Measurements from ENCODE around the gene PCDHGA1. TPM values are rescaled to one million over a fixed set of nuclear protein-coding genes. Genes with fewer than 3 reads are reported as not detected.
"Not testable (repeated sequence)": the region's sequence is repeated elsewhere in the genome, so short reads cannot be mapped to it uniquely, and the experiment has no call there.

PCDHGA1 gene
- total RNA-seq, 4 donors from 2014 or later, result 0.26 to 0.38 (median 0.33) TPM

GRCh38 chr5:141371572-141372475, 41.5 kb downstream of the PCDHGA1 start:
- H3K9me3 ChIP-seq, result peaks cover 62% of the 10 kb centered on the region
- H3K27ac ChIP-seq, result no peak overlapping the region
- no peak overlapping the region for H3K4me3 ChIP-seq
- no peak for DNase-seq (ENCODE audit: low spot score in 2 of 2)
- no peaks in the 10 kb centered on the region for H3K36me3 ChIP-seq
- no peak for TF ChIP-seq POLR2AphosphoS5 (IDR thresholded peaks at IDR 0.05)
- TF ChIP-seq POLR2A (IDR thresholded peaks at IDR 0.05), result no peak
- TF ChIP-seq EP300 (IDR thresholded peaks at IDR 0.05), result no peak
- no peak for TF ChIP-seq CTCF (IDR thresholded peaks at IDR 0.05)
- 31% methylated on average over 18 of the region's 69 CpGs for WGBS
- H3K27me3 ChIP-seq, result peaks cover 12% of the 10 kb centered on the region
- no peaks in the 10 kb centered on the region for H3K4me1 ChIP-seq

- Histone ChIP-seq H3K9me3 (peaks cover 60% of the 10 kb centered on the region), H3K4me1 (no peaks in the 10 kb centered on the region), H3K4me3 (peak within 1 kb of the TSS; percentile 29), H3K27me3 (peaks cover 9% of the 10 kb centered on the region), H3K36me3 (no peaks in the 10 kb centered on the region), H3K27ac (no peak within 1 kb of the TSS)
- no peak for DNase-seq (ENCODE audit: low spot score in 2 of 2)
- TF ChIP-seq POLR2A (IDR thresholded peaks at IDR 0.05) (no peak), POLR2AphosphoS5 (IDR thresholded peaks at IDR 0.05) (no peak), EP300 (IDR thresholded peaks at IDR 0.05) (no peak), CTCF (IDR thresholded peaks at IDR 0.05) (no peak)
- 23% methylated on average over 23 of the region's 27 CpGs for WGBS
Measured at GRCh38 chr5:141373673-141374317, 43.5 kb downstream of the PCDHGA1 start, which contains the start of gene PCDHGA6. TSS of gene PCDHGA6 (plus strand) at chr5:141373891. CDS start at chr5:141374084, 193 bp downstream.

GRCh38 chr5:141374627-141375026, 44.3 kb downstream of the PCDHGA1 start:
- H3K4me1 ChIP-seq, result no peaks in the 10 kb centered on the region
- H3K36me3 ChIP-seq, result no peaks in the 10 kb centered on the region
- no peak for DNase-seq (ENCODE audit: low spot score in 2 of 2)
- TF ChIP-seq CTCF (IDR thresholded peaks at IDR 0.05), result no peak
- no peak for TF ChIP-seq EP300 (IDR thresholded peaks at IDR 0.05)
- TF ChIP-seq POLR2AphosphoS5 (IDR thresholded peaks at IDR 0.05), result no peak
- TF ChIP-seq POLR2A (IDR thresholded peaks at IDR 0.05), result no peak
- H3K4me3 ChIP-seq, result no peak overlapping the region
- peaks cover 60% of the 10 kb centered on the region for H3K9me3 ChIP-seq
- no peak overlapping the region for H3K27ac ChIP-seq
- peaks cover 9% of the 10 kb centered on the region for H3K27me3 ChIP-seq
- WGBS, result 65% methylated on average over 13 of the region's 14 CpGs

- not testable (repeated sequence) for H3K4me3 ChIP-seq; H3K27me3 ChIP-seq; DNase-seq (ENCODE audit: low spot score in 2 of 2); H3K27ac ChIP-seq; H3K36me3 ChIP-seq; H3K4me1 ChIP-seq
- 50% methylated on average over 13 of the region's 48 CpGs for WGBS
- H3K9me3 ChIP-seq, result peaks cover 59% of the 10 kb centered on the region
Measured at GRCh38 chr5:141375444-141376155, 45.3 kb downstream of the PCDHGA1 start.

- H3K4me1 ChIP-seq, result no peaks in the 10 kb centered on the region
- DNase-seq (ENCODE audit: low spot score in 2 of 2), result no peak
- TF ChIP-seq POLR2A (IDR thresholded peaks at IDR 0.05), result no peak
- no peak for TF ChIP-seq POLR2AphosphoS5 (IDR thresholded peaks at IDR 0.05)
- no peak for TF ChIP-seq EP300 (IDR thresholded peaks at IDR 0.05)
- no peak for TF ChIP-seq CTCF (IDR thresholded peaks at IDR 0.05)
- WGBS, result 14% methylated on average over 35 of the region's 37 CpGs
- no peaks in the 10 kb centered on the region for H3K36me3 ChIP-seq
- H3K27ac ChIP-seq, result no peak within 1 kb of the TSS
- H3K9me3 ChIP-seq, result peaks cover 56% of the 10 kb centered on the region
- H3K4me3 ChIP-seq, result peak within 1 kb of the TSS; percentile 17
- no peaks in the 10 kb centered on the region for H3K27me3 ChIP-seq
Measured at GRCh38 chr5:141382469-141383294, 52.4 kb downstream of the PCDHGA1 start, which contains the start of gene PCDHGA7. TSS of gene PCDHGA7 (plus strand) at chr5:141382742. CDS start at chr5:141382900, 158 bp downstream.
